Measurements from ENCODE around the gene PPIF. TPM values are rescaled to one million over a fixed set of nuclear protein-coding genes. Genes with fewer than 3 reads are reported as not detected.

Gene PPIF
- total RNA-seq, 1 experiment from 2014 or later: 80.9 TPM

GRCh38 chr10:79360499-79361342 is 13.5 kb downstream of the PPIF start (continued):
- TF ChIP-seq CTCF (IDR thresholded peaks at IDR 0.05): no peak
- TF ChIP-seq ZNF396 (CRISPR knock-in tag; IDR thresholded peaks at IDR 0.05; ENCODE audit: borderline replicate concordance): no peak
- TF ChIP-seq MLX (CRISPR knock-in tag; IDR thresholded peaks at IDR 0.05): no peak
- no peak for TF ChIP-seq ELF4 (CRISPR knock-in tag; IDR thresholded peaks at IDR 0.05; ENCODE audit: low read depth)
- no peak for TF ChIP-seq FOXP1 (CRISPR knock-in tag; IDR thresholded peaks at IDR 0.05; ENCODE audit: borderline replicate concordance)

GRCh38 chr10:79361726-79362397 is 14.6 kb downstream of the PPIF start:
- no peak for DNase-seq (ENCODE audit: low spot score)
- Mint-ChIP-seq H3K27ac (no peak overlapping the region), H3K4me1 (no peaks in the 10 kb centered on the region), H3K4me3 (no peak overlapping the region), H3K9me3 (peaks cover 10% of the 10 kb centered on the region), H3K27me3 (ENCODE audit: low read depth) (peaks cover 17% of the 10 kb centered on the region), H3K36me3 (peaks cover 4% of the 10 kb centered on the region)
- ChIA-PET POLR2A (no interaction called here), CTCF (no interaction called here)
- ATAC-seq: no peak
- TF ChIP-seq RELA (CRISPR knock-in tag; IDR thresholded peaks at IDR 0.05; ENCODE audit: borderline replicate concordance): no peak
- TF ChIP-seq HMGA2 (CRISPR knock-in tag; IDR thresholded peaks at IDR 0.05): no peak
- TF ChIP-seq ZNF219 (CRISPR knock-in tag; IDR thresholded peaks at IDR 0.05; ENCODE audit: borderline replicate concordance): no peak
- TF ChIP-seq ZBTB43 (CRISPR knock-in tag; IDR thresholded peaks at IDR 0.05): no peak
- TF ChIP-seq ZNF281 (CRISPR knock-in tag; IDR thresholded peaks at IDR 0.05): no peak
- no peak for TF ChIP-seq NR2C2 (CRISPR knock-in tag; IDR thresholded peaks at IDR 0.05)
- no peak for TF ChIP-seq ELF4 (CRISPR knock-in tag; IDR thresholded peaks at IDR 0.05; ENCODE audit: low read depth)
- TF ChIP-seq ZBTB21 (CRISPR knock-in tag; IDR thresholded peaks at IDR 0.05; ENCODE audit: borderline replicate concordance): no peak
- TF ChIP-seq ATF2 (CRISPR knock-in tag; IDR thresholded peaks at IDR 0.05; ENCODE audit: borderline replicate concordance, low read depth): no peak
- no peak for TF ChIP-seq ARID4B (CRISPR knock-in tag; IDR thresholded peaks at IDR 0.05; ENCODE audit: borderline replicate concordance)
- no peak for TF ChIP-seq SP1 (CRISPR knock-in tag; conservative IDR thresholded peaks at IDR 0.05)
- no peak for TF ChIP-seq PREB (CRISPR knock-in tag; IDR thresholded peaks at IDR 0.05; ENCODE audit: borderline replicate concordance)
- TF ChIP-seq GRHL2 (CRISPR knock-in tag; IDR thresholded peaks at IDR 0.05; ENCODE audit: insufficient replicate concordance, severe bottlenecking): no peak

Measured in WTC11 (cell line).